HepG2 (cell line): Measurements from ENCODE around the gene CNTFR. TPM values are rescaled to one million over a fixed set of nuclear protein-coding genes. Genes with fewer than 3 reads are reported as not detected.

ENCODE experiments used
- SRY ChIP-seq: sonication (generic); formaldehyde crosslinking; IDR thresholded peaks from 2 replicates; pipeline ENCODE4 v1.8.0; 2022; ENCODE audit warnings: mild to moderate bottlenecking, missing genetic modification reagents
- ZKSCAN1 ChIP-seq: fragments of 150-350 bp; IDR thresholded peaks from 2 replicates; pipeline ENCODE4 v1.6.1; 2014; ENCODE audit warnings: low read length
- polyA plus RNA-seq, 8 experiments: library from polyadenylated mRNA; depleted of rRNA in 3 of 8; stranded (reverse) in 7 of 8; unstranded in 1 of 8; fragments of >200 nt; fragmentation: Illumina TruSeq in 4 of 8; extraction: Trizol in 4 of 8; gene quantifications; 2 replicates each; pipeline versions ENCODE4 v1.2.1 to v1.2.3, GENCODE V29; 2011 to 2016; ENCODE audit warnings: low read depth in 4 of 8, missing spikeins in 1 of 8, mixed read lengths in 1 of 8; ENCODE audit not compliant: insufficient read depth in 1 of 8
- total RNA-seq, 5 experiments: library from RNA; depleted of rRNA; stranded (reverse); fragments of >200 nt; fragmentation: Illumina TruSeq; extraction: Trizol; gene quantifications; 2 replicates each; pipeline ENCODE4 v1.2.3, GENCODE V29; 2016; ENCODE audit warnings: low read depth in 1 of 5
- TF ChIP-seq, protein P1 (sequence below): sonication (generic); formaldehyde crosslinking; IDR thresholded peaks from 2 replicates; pipeline ENCODE4 v1.5.0; 2020; ENCODE audit warnings: mild to moderate bottlenecking, missing genetic modification reagents, borderline replicate concordance
- TF ChIP-seq, protein P2 (sequence below), 2 experiments: fragments of 450-650 bp in 1 of 2; sonication (generic) in 1 of 2; formaldehyde crosslinking; IDR thresholded peaks; 2 replicates each; pipeline versions ENCODE4 v1.5.0 to v1.8.0; 2020 to 2022; ENCODE audit warnings: mild to moderate bottlenecking in 1 of 2, missing genetic modification reagents in 1 of 2
- TF ChIP-seq, protein P3 (sequence below): sonication (generic); formaldehyde crosslinking; conservative IDR thresholded peaks from 2 replicates; pipeline ENCODE4 v1.8.0; 2022; ENCODE audit warnings: mild to moderate bottlenecking, moderate library complexity, missing genetic modification reagents
- TF ChIP-seq, protein P4 (sequence below): sonication (generic); formaldehyde crosslinking; IDR thresholded peaks from 2 replicates; pipeline ENCODE4 v1.9.0; 2021; ENCODE audit warnings: missing genetic modification reagents, mild to moderate bottlenecking, borderline replicate concordance

CNTFR gene
- total and polyA plus RNA-seq, 2 of the 13 experiments (the other 11 are each of a cell fraction or from before 2014, with no cell fraction given) = not detected

DNA sequence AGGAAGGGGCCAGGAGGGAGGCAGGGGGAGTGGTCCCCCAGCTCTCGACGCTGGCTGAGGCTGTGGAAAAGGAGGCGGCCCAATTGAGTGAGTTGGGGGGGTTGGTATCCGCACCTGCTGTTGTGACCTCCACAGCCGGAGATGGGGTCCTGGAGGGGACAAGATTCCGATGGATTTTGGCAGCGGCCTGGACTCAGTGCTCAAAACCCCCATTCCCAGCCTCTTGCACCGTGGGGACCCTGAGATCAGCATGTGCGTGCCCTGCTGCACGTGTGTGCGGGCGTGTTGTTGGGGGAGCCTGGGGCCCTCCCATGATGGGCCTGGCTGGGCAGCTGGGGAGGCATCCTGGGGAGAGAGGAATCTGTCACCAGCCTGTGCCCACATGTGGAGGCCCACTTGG lies 15.0 kb downstream of the CNTFR start (continued):
- TF ChIP-seq, protein P1, sequence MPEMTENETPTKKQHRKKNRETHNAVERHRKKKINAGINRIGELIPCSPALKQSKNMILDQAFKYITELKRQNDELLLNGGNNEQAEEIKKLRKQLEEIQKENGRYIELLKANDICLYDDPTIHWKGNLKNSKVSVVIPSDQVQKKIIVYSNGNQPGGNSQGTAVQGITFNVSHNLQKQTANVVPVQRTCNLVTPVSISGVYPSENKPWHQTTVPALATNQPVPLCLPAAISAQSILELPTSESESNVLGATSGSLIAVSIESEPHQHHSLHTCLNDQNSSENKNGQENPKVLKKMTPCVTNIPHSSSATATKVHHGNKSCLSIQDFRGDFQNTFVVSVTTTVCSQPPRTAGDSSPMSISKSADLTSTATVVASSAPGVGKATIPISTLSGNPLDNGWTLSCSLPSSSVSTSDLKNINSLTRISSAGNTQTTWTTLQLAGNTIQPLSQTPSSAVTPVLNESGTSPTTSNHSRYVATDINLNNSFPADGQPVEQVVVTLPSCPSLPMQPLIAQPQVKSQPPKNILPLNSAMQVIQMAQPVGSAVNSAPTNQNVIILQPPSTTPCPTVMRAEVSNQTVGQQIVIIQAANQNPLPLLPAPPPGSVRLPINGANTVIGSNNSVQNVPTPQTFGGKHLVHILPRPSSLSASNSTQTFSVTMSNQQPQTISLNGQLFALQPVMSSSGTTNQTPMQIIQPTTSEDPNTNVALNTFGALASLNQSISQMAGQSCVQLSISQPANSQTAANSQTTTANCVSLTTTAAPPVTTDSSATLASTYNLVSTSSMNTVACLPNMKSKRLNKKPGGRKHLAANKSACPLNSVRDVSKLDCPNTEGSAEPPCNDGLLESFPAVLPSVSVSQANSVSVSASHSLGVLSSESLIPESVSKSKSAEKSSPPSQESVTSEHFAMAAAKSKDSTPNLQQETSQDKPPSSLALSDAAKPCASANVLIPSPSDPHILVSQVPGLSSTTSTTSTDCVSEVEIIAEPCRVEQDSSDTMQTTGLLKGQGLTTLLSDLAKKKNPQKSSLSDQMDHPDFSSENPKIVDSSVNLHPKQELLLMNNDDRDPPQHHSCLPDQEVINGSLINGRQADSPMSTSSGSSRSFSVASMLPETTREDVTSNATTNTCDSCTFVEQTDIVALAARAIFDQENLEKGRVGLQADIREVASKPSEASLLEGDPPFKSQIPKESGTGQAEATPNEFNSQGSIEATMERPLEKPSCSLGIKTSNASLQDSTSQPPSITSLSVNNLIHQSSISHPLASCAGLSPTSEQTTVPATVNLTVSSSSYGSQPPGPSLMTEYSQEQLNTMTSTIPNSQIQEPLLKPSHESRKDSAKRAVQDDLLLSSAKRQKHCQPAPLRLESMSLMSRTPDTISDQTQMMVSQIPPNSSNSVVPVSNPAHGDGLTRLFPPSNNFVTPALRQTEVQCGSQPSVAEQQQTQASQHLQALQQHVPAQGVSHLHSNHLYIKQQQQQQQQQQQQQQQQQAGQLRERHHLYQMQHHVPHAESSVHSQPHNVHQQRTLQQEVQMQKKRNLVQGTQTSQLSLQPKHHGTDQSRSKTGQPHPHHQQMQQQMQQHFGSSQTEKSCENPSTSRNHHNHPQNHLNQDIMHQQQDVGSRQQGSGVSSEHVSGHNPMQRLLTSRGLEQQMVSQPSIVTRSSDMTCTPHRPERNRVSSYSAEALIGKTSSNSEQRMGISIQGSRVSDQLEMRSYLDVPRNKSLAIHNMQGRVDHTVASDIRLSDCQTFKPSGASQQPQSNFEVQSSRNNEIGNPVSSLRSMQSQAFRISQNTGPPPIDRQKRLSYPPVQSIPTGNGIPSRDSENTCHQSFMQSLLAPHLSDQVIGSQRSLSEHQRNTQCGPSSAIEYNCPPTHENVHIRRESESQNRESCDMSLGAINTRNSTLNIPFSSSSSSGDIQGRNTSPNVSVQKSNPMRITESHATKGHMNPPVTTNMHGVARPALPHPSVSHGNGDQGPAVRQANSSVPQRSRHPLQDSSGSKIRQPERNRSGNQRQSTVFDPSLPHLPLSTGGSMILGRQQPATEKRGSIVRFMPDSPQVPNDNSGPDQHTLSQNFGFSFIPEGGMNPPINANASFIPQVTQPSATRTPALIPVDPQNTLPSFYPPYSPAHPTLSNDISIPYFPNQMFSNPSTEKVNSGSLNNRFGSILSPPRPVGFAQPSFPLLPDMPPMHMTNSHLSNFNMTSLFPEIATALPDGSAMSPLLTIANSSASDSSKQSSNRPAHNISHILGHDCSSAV (CRISPR knock-in tag) = no peak
- no peak for TF ChIP-seq ZKSCAN1
- TF ChIP-seq, protein P2, sequence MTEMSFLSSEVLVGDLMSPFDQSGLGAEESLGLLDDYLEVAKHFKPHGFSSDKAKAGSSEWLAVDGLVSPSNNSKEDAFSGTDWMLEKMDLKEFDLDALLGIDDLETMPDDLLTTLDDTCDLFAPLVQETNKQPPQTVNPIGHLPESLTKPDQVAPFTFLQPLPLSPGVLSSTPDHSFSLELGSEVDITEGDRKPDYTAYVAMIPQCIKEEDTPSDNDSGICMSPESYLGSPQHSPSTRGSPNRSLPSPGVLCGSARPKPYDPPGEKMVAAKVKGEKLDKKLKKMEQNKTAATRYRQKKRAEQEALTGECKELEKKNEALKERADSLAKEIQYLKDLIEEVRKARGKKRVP (CRISPR knock-in tag; IDR thresholded peaks at IDR 0.05) = no peak
- no peak for TF ChIP-seq SRY (CRISPR knock-in tag)
- TF ChIP-seq, protein P3, sequence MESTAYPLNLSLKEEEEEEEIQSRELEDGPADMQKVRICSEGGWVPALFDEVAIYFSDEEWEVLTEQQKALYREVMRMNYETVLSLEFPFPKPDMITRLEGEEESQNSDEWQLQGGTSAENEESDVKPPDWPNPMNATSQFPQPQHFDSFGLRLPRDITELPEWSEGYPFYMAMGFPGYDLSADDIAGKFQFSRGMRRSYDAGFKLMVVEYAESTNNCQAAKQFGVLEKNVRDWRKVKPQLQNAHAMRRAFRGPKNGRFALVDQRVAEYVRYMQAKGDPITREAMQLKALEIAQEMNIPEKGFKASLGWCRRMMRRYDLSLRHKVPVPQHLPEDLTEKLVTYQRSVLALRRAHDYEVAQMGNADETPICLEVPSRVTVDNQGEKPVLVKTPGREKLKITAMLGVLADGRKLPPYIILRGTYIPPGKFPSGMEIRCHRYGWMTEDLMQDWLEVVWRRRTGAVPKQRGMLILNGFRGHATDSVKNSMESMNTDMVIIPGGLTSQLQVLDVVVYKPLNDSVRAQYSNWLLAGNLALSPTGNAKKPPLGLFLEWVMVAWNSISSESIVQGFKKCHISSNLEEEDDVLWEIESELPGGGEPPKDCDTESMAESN (CRISPR knock-in tag) = no peak
- TF ChIP-seq, protein P4, sequence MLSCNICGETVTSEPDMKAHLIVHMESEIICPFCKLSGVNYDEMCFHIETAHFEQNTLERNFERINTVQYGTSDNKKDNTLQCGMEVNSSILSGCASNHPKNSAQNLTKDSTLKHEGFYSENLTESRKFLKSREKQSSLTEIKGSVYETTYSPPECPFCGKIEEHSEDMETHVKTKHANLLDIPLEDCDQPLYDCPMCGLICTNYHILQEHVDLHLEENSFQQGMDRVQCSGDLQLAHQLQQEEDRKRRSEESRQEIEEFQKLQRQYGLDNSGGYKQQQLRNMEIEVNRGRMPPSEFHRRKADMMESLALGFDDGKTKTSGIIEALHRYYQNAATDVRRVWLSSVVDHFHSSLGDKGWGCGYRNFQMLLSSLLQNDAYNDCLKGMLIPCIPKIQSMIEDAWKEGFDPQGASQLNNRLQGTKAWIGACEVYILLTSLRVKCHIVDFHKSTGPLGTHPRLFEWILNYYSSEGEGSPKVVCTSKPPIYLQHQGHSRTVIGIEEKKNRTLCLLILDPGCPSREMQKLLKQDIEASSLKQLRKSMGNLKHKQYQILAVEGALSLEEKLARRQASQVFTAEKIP (CRISPR knock-in tag) = no peak
